Endothelial cell of umbilical vein (primary cell): Measurements from ENCODE around the gene LHX5. TPM values are rescaled to one million over a fixed set of nuclear protein-coding genes. Genes with fewer than 3 reads are reported as not detected.

Experiments
- BruUV-seq: library from RNA; stranded (reverse); fragments of 400-500 nt; replicated peaks from 2 replicates; lab custom pipeline; 2021; lab: Mats Ljungman, UMichigan
- CTCF ChIA-PET: fragments of 300-600, 350-600 bp; sonication (Branson Sonifier 250); formaldehyde crosslinking; loops from one replicate; lab custom pipeline; 2021; ENCODE audit warnings: antibody characterized with exemption, inconsistent platforms; lab: Charles Lee
- POLR2A ChIA-PET: fragments of 300-600, 350-600 bp; sonication (Branson Sonifier 250); formaldehyde crosslinking; loops from one replicate; lab custom pipeline; 2021; ENCODE audit warnings: antibody characterized with exemption, inconsistent platforms; lab: Charles Lee
- DNase-seq: peaks from one replicate; pipeline ENCODE4 v3.0.0-alpha.2; 2011; ENCODE audit warnings: low read depth, low spot score
- FAIRE-seq: peaks from 2 replicates; lab custom pipeline; 2011; peaks lifted over from hg19 to GRCh38; lab: Jason Lieb, UNC
- H2AFZ ChIP-seq: 2 replicates; pipeline ENCODE4 v1.6.0; 2012; ENCODE audit warnings: low read depth, low read length, control low read depth, inconsistent platforms
- H3K27ac ChIP-seq: 2 replicates; pipeline ENCODE4 v1.5.1; 2011; ENCODE audit warnings: low read depth, mild to moderate bottlenecking, control low read depth, low read length, moderate library complexity; ENCODE audit not compliant: insufficient read depth
- H3K27me3 ChIP-seq, 2 experiments: 2 replicates each; pipeline versions ENCODE4 v1.6.0 to v1.6.1; 2011; ENCODE audit warnings: low read length in 2 of 2, mixed read lengths in 1 of 2; ENCODE audit not compliant: control insufficient read depth in 2 of 2, insufficient read depth in 2 of 2
- H3K36me3 ChIP-seq, 2 experiments: 2 replicates in 1 of 2; 3 replicates in 1 of 2; pipeline ENCODE4 v1.5.1; 2011; ENCODE audit warnings: low read length in 2 of 2, mild to moderate bottlenecking in 1 of 2, moderate library complexity in 1 of 2; ENCODE audit not compliant: control insufficient read depth in 2 of 2, insufficient read depth in 2 of 2; ENCODE audit errors: extremely low read depth in 1 of 2
- H3K4me1 ChIP-seq: 3 replicates; pipeline ENCODE4 v1.5.1; 2011; ENCODE audit warnings: mild to moderate bottlenecking, low read length; ENCODE audit not compliant: control insufficient read depth, insufficient read depth; ENCODE audit errors: extremely low read depth
- H3K4me2 ChIP-seq: 2 replicates; pipeline ENCODE4 v1.6.1; 2011; ENCODE audit warnings: low read length, control low read depth, mixed read lengths; ENCODE audit not compliant: insufficient read depth
- H3K4me3 ChIP-seq, 3 experiments: fragments of 200-600 bp in 1 of 3; sonication (generic), shearing (Covaris generic) in 1 of 3; replicated peaks in 1 of 3; 2 replicates each; pipeline ENCODE4 v1.5.1; 2011 to 2016; ENCODE audit warnings: control low read depth in 3 of 3, low read length in 3 of 3, mild to moderate bottlenecking in 2 of 3, inconsistent platforms in 1 of 3, low read depth in 1 of 3, moderate library complexity in 1 of 3; ENCODE audit not compliant: insufficient read depth in 1 of 3
- H3K79me2 ChIP-seq: 2 replicates; pipeline ENCODE4 v1.6.0; 2012; ENCODE audit warnings: low read length, inconsistent platforms; ENCODE audit not compliant: control insufficient read depth, insufficient read depth
- H3K9ac ChIP-seq: replicated peaks from 2 replicates; pipeline ENCODE3; 2011; ENCODE audit warnings: low read length, control low read depth; ENCODE audit not compliant: insufficient read depth; ENCODE audit errors: extremely low read depth
- H3K9me1 ChIP-seq: replicated peaks from 3 replicates; pipeline ENCODE4 v1.6.0; 2011; ENCODE audit warnings: mild to moderate bottlenecking, low read length; ENCODE audit not compliant: control insufficient read depth, insufficient read depth; ENCODE audit errors: extremely low read depth
- H3K9me3 ChIP-seq: replicated peaks from 2 replicates; pipeline ENCODE4 v1.5.1; 2012; ENCODE audit warnings: low read length, inconsistent platforms; ENCODE audit not compliant: control insufficient read depth, insufficient read depth
- H4K20me1 ChIP-seq: replicated peaks from 2 replicates; pipeline ENCODE3; 2011; ENCODE audit warnings: mild to moderate bottlenecking, low read length; ENCODE audit not compliant: control insufficient read depth, insufficient read depth; ENCODE audit errors: extremely low read depth
- CTCF ChIP-seq, 2 donors: IDR thresholded peaks; 1 replicate in 1 of 2; 2 replicates in 1 of 2; pipeline ENCODE4 v1.5.1; 2011; ENCODE audit warnings: low read length in 2 of 2, mild to moderate bottlenecking in 2 of 2, moderate library complexity in 2 of 2, control low read depth in 1 of 2, inconsistent platforms in 1 of 2, low read depth in 1 of 2; ENCODE audit not compliant: insufficient read depth in 1 of 2; ENCODE audit errors: extremely low read depth in 1 of 2
- EZH2 ChIP-seq: IDR thresholded peaks from 2 replicates; pipeline ENCODE4 v1.6.1; 2012; ENCODE audit warnings: borderline replicate concordance, low read depth, mild to moderate bottlenecking, moderate library complexity, low read length, inconsistent platforms; ENCODE audit not compliant: severe bottlenecking
- FOS ChIP-seq: IDR thresholded peaks from 2 replicates; pipeline ENCODE4 v1.6.1; 2011; ENCODE audit warnings: mild to moderate bottlenecking, low read length, moderate library complexity, borderline replicate concordance; ENCODE audit not compliant: insufficient read depth
- GATA2 ChIP-seq: IDR thresholded peaks from 2 replicates; pipeline ENCODE4 v1.7.0; 2011; ENCODE audit warnings: low read depth, mild to moderate bottlenecking, moderate library complexity, mixed read lengths, low read length; ENCODE audit not compliant: insufficient read length, insufficient read depth
- JUN ChIP-seq: IDR thresholded peaks from 2 replicates; pipeline ENCODE4 v1.6.1; 2011; ENCODE audit warnings: borderline replicate concordance, low read depth; ENCODE audit not compliant: insufficient read length, insufficient read depth
- MYC ChIP-seq: IDR thresholded peaks from one replicate; pipeline ENCODE4 v1.6.1; 2011; ENCODE audit warnings: mild to moderate bottlenecking, low read depth, low read length
- POLR2A ChIP-seq: IDR thresholded peaks from 2 replicates; pipeline ENCODE4 v1.6.1; 2012; ENCODE audit warnings: low read depth, mild to moderate bottlenecking, control low read depth, low read length
- POLR2AphosphoS5 ChIP-seq: IDR thresholded peaks from 2 replicates; pipeline ENCODE4 v1.6.1; 2012; ENCODE audit warnings: low read depth, mild to moderate bottlenecking, control low read depth, low read length, moderate library complexity; ENCODE audit not compliant: insufficient read depth
- dilution Hi-C: fragments of 300-500 bp; cut with MboI; formaldehyde crosslinking; loops from one replicate; pipeline ENCODE4 v1.15.0; 2019; ENCODE audit warnings: low sequenced_read_pairs; ENCODE audit not compliant: extremely low pct_ligation_motif_present
- intact Hi-C: fragments of 100-400 bp; cut with micrococcal nuclease; formaldehyde crosslinking; loops from one replicate; pipeline ENCODE4 v1.10.0; 2022
- polyA plus RNA-seq, 4 experiments: library from polyadenylated mRNA; depleted of rRNA in 3 of 4; stranded (reverse) in 3 of 4; unstranded in 1 of 4; fragments of >200 nt; gene quantifications; 2 replicates each; pipeline versions ENCODE4 v1.2.1 to v1.2.3, GENCODE V29; 2011 to 2012; ENCODE audit warnings: missing spikeins in 1 of 4
- total RNA-seq: library from RNA; stranded (reverse); gene quantifications from 2 replicates; pipeline ENCODE4 v1.2.3, GENCODE V29; 2021
- TF ChIP-seq, protein P1 (sequence below): IDR thresholded peaks from 2 replicates; pipeline ENCODE4 v1.6.1; 2011; ENCODE audit not compliant: insufficient read depth, insufficient read length

Gene LHX5
- total and polyA plus RNA-seq, 2 donors (not counting 3 experiments of a cell fraction or from before 2014, with no cell fraction given) = not detected

DNA sequence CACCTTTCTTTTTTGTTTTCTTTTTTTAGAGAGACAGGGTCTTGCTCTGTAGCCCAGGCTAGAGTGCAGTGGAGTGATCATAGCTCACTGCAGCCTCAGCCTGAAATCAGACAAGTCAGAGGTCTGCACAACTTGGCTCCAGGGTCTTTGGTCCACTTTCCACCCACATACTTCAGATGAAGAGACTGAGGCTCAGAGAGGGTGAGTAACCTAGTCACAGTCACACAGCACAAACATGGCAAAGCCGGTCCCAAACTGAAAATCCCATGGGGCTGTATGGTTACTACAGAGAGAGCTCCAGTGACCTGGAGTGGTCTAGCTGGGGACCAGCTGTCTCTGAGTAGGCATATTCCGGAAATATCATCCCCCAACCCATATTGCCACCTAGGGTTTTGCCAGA lies 19.2 kb downstream of the LHX5 start:
- POLR2A ChIA-PET = interaction anchor here (0.7 kb wide), 1 partner anchor 1570 kb away, joined by 4 read pairs; no protein-coding TSS in a partner anchor
- no peak for FAIRE-seq

More for the DNA sequence above, 19.2 kb downstream of the LHX5 start:
- Histone ChIP-seq H4K20me1 (no peaks in the 10 kb centered on the region), H3K4me2 (no peak overlapping the region), H3K79me2 (no peaks in the 10 kb centered on the region), H3K9me3 (no peaks in the 10 kb centered on the region), H3K4me1 (no peaks in the 10 kb centered on the region), H3K27ac (no peak overlapping the region), H3K27me3 (peaks cover 0 to 2% of the 10 kb centered on the region in 2 experiments), H3K4me3 (no peak overlapping the region), H3K36me3 (no peaks in the 10 kb centered on the region), H3K9me1 (no peaks in the 10 kb centered on the region), H3K9ac (no peak overlapping the region), H2AFZ (no peak overlapping the region)
- dilution Hi-C loops = no loop called here
- BruUV-seq = no TSS peak
- no peak for DNase-seq
- TF ChIP-seq JUN (no peak), CTCF (IDR thresholded peaks at IDR 0.05; ENCODE audit: extremely low read depth in 1 of 2, insufficient read depth in 1 of 2, low read depth in 1 of 2, low read length in 2 of 2) (no peak), POLR2AphosphoS5 (no peak), FOS (no peak), POLR2A (no peak), EZH2 (no peak), MYC (no peak), GATA2 (no peak)
- TF ChIP-seq, protein P1, sequence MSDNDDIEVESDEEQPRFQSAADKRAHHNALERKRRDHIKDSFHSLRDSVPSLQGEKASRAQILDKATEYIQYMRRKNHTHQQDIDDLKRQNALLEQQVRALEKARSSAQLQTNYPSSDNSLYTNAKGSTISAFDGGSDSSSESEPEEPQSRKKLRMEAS = no peak
- intact Hi-C loops = no loop called here
- CTCF ChIA-PET = interaction anchor here (1.5 to 2.8 kb wide), 3 partner anchors 10 to 528 kb away, joined by 3 to 27 read pairs (median 17); no protein-coding TSS in a partner anchor
